GM18861 (cell line): Measurements from ENCODE around the gene TARS3.

Experiments used
- ATAC-seq: cut with Tn5 transposase; IDR thresholded peaks from one replicate; pipeline ENCODE4 v1.9.1; 2021; ENCODE audit not compliant: unreplicated experiment

Gene TARS3

DNA sequence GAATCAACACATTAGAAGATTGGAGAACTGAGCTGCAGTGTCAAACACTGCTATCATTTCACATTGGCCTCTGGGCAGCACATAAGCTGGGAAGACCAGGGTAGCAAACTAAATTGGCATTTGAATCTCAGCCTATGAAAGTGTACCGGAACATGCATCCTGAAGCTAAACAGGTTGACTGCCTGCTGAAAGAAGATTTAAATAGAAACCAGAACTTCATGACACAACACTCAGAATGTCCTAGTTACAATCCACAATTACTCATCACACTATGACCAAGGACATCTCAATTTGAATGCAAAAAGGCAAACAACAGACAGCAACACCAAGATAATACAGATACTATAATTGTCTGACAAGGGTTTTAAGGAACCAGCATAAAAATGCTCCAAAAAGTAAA lies 98.3 kb downstream of the TARS3 start:
- ATAC-seq = no peak

GRCh38 chr15:101625184-101625583 lies 99.1 kb downstream of the TARS3 start:
- no peak for ATAC-seq

- ATAC-seq = no peak
Measured at GRCh38 chr15:101623367-101624304, 100.6 kb downstream of the TARS3 start.

DNA sequence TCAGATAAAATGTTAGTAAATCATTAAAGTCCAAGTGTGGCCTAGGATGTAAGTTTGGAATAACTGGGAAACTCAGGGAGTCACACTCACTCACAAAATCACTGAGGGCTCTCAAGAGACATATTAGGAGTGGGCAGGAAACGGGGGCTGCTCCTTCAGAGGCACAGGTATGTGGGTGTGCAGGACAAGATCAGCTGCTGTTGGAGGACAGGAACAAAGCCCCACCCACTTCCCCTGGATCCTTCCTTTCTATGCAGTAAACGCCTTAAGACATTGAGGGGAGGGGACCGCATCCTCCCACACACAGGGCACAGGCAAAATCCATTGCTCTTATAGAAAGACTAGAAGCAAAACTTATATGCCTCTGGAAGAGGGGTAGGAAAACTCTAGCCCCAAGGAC lies 102.3 kb downstream of the TARS3 start:
- no peak for ATAC-seq

GRCh38 chr15:101620671-101621070 lies 103.6 kb downstream of the TARS3 start:
- no peak for ATAC-seq

- no peak for ATAC-seq
Measured at GRCh38 chr15:101619615-101619865, 104.7 kb downstream of the TARS3 start.

GRCh38 chr15:101618851-101619614 lies 105.2 kb downstream of the TARS3 start:
- ATAC-seq = no peak

- ATAC-seq = no peak
Measured at GRCh38 chr15:101618076-101618475, 106.2 kb downstream of the TARS3 start.

- ATAC-seq = no peak
Measured at GRCh38 chr15:101617390-101617965, 106.8 kb downstream of the TARS3 start.

GRCh38 chr15:101615986-101616848 lies 108.1 kb downstream of the TARS3 start:
- ATAC-seq = no peak

GRCh38 chr15:101615414-101615985 lies 108.8 kb downstream of the TARS3 start:
- no peak for ATAC-seq

DNA sequence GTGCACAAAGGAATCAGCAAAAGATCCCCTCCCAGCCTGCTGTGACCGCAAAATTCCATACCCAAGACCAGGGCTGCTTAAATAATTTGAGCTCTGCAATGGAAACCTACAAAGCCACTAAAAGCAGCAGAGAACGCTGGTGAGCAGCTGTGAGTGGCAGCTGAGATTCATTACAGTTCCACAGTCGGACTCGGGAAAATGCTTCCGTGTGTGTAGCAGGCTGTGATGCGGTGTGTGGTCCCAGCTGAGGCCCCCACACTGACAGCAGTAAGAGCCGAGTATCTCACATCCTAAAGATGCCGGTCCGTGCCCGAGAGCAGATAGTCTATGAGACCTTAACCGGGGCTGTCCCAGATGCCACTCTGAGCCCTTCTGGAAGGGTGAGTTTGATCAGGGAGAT lies 109.5 kb downstream of the TARS3 start:
- ATAC-seq = no peak

DNA sequence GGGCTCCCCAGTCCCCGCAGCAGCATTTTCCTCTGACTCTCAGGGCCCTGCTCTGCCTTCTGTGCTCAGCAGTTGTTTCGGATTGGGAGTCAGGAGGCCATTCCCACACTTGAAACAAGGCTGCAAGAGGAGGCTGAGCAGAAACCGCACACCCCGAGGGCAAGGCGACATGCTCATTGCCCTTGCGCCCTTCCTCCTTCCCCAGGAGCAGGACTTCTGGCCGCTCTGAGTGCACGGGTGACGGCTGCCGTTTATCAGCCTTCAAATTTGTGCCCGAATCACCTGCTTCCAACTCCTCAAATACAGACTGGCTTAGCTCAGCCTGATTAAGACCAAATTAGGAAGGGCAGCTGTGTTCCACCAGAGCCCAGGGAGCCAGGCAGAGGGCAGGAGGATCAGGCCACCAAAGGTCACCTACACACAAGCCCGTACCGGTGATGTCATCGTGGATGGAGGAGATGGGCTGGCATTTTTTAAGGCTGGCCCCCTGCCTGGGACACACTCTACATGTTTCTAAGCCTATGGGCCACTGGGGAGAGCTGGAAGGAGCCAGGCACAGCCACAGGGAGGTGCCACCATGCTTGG lies 110.2 kb downstream of the TARS3 start:
- ATAC-seq = no peak

- no peak for ATAC-seq
Measured at GRCh38 chr15:101613130-101614000, 110.9 kb downstream of the TARS3 start.

GRCh38 chr15:101612676-101613075 lies 111.6 kb downstream of the TARS3 start:
- no peak for ATAC-seq

- ATAC-seq = no peak
Measured at GRCh38 chr15:101611580-101612299, 112.5 kb downstream of the TARS3 start.

DNA sequence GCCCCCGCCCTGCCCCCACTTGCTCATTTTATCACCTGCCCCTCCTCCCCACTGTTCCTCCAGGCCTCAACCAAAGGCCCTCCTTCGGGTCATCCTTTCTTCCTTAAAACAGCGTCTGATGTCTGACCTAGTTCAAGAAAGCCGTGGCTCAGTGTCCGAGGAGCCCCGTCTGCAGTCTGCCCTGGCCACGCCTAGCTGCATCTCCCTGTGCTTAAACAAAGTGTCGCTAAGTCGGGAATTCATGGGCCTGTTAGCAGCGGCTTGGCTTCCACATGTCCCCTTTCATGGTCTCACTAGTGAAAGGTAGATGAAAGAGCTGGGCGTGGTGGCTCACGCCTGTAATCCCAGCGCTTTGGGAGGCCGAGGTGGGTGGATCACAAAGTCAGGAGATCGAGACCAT lies 113.3 kb downstream of the TARS3 start:
- ATAC-seq = no peak

DNA sequence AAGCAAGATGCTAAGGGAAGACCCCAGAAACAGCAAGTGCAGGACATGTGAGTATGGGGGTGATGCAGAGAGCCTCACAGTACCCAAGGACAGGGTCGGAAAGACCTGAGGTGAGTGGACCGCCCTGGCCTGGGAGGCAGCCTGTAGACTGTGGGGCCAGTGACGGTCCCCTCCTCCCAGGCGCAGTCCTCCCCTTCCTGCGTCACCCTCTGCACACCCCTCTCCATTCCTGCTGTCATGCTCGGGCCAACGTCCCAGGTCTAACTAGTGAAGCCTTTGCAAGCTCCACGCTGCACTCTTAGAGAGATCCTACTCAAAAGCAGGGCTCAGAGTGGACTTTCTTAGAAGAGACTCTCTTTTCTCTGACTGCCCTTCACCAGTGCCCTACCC lies 113.7 kb downstream of the TARS3 start:
- ATAC-seq = no peak
